HG02973 (cell line): ENCODE results near the gene RP2.

ENCODE experiments used
- ATAC-seq: cut with Tn5 transposase; IDR thresholded peaks from one replicate; pipeline ENCODE4 v1.9.1; 2021; ENCODE audit warnings: moderate library complexity; ENCODE audit not compliant: unreplicated experiment

Gene RP2

GRCh38 chrX:46841346-46841745, 4.5 kb downstream of the RP2 start:
- ATAC-seq: no peak

- no peak for ATAC-seq
Measured at GRCh38 chrX:46844913-46845312, 8.1 kb downstream of the RP2 start.

- no peak for ATAC-seq
Measured at GRCh38 chrX:46849933-46850332, 13.1 kb downstream of the RP2 start.

GRCh38 chrX:46850771-46851170, 13.9 kb downstream of the RP2 start:
- no peak for ATAC-seq

- no peak for ATAC-seq
Measured at GRCh38 chrX:46856483-46856882, 19.6 kb downstream of the RP2 start.

GRCh38 chrX:46860557-46860956, 23.7 kb downstream of the RP2 start:
- ATAC-seq: no peak

GRCh38 chrX:46863072-46863471, 26.2 kb downstream of the RP2 start:
- no peak for ATAC-seq

GRCh38 chrX:46864606-46865005, 27.8 kb downstream of the RP2 start:
- ATAC-seq: no peak

- ATAC-seq: no peak
Measured at GRCh38 chrX:46865281-46865680, 28.4 kb downstream of the RP2 start.

- ATAC-seq: no peak
Measured at GRCh38 chrX:46866726-46867125, 29.9 kb downstream of the RP2 start.

GRCh38 chrX:46873746-46874145, 36.9 kb downstream of the RP2 start:
- no peak for ATAC-seq

GRCh38 chrX:46876901-46877300, 40.1 kb downstream of the RP2 start:
- no peak for ATAC-seq

GRCh38 chrX:46882266-46882665, 45.4 kb downstream of the RP2 start:
- no peak for ATAC-seq

GRCh38 chrX:46884799-46885198, 48.0 kb downstream of the RP2 start:
- no peak for ATAC-seq

GRCh38 chrX:46898207-46898606, 61.4 kb downstream of the RP2 start:
- ATAC-seq: no peak

- ATAC-seq: peak; percentile 72
Measured at GRCh38 chrX:46903458-46904242, 66.8 kb downstream of the RP2 start.

- no peak for ATAC-seq
Measured at GRCh38 chrX:46904626-46905025, 67.8 kb downstream of the RP2 start.

GRCh38 chrX:46910415-46910814, 73.6 kb downstream of the RP2 start:
- ATAC-seq: no peak

- no peak for ATAC-seq
Measured at GRCh38 chrX:46912098-46912602, 75.3 kb downstream of the RP2 start, which contains the start of gene JADE3. Gene JADE3, plus strand, starts transcription at chrX:46912421. Its CDS starts 72,474 bp downstream, at chrX:46984895.

GRCh38 chrX:46912603-46913491, 76.0 kb downstream of the RP2 start:
- ATAC-seq: no peak

- ATAC-seq: no peak
Measured at GRCh38 chrX:46913667-46914066, 76.8 kb downstream of the RP2 start.

- no peak for ATAC-seq
Measured at GRCh38 chrX:46916273-46916672, 79.4 kb downstream of the RP2 start.
